Frontal cortex (tissue), 4 donors: ENCODE data around the gene IL1B. TPM values are rescaled to one million over a fixed set of nuclear protein-coding genes. Genes with fewer than 3 reads are reported as not detected.

Experiments
- DNase-seq, 2 donors: peaks; one replicate each; pipeline ENCODE4 v3.0.0; 2012; ENCODE audit warnings: low spot score in 2 of 2
- FAIRE-seq: peaks from 2 replicates; lab custom pipeline; 2012; peaks lifted over from hg19 to GRCh38; lab: Jason Lieb, UNC
- total RNA-seq: library from RNA; depleted of rRNA; stranded (reverse); fragments of >200 nt; gene quantifications from one replicate; pipeline ENCODE4 v1.2.3, GENCODE V29; 2014
- donor health status: control.
- donor health status: control.
- donor health status: control.

Gene IL1B
- total RNA-seq, 1 donor from 2014 or later, result 0.41 TPM

DNA sequence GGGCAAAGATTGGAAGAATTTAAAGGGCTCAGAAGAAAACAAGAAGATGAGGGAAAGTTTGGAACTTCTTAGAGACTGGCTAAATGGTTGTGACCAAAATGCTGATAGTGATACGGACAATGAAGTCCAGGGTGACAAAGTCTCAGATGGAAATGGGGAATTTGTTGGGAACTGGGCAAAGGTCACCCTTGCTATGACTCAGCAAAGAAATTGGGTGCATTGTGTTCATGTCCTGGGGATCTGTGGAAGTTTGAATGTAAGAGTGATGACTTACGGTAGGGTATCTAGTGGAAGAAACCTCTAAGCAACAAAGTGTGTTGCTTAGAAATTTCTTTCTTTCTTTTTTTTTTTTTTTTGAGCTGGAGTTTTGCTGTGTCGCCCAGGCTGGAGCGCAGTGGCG lies 46.3 kb downstream of the IL1B start:
- DNase-seq (no peak), FAIRE-seq (no peak)

DNA sequence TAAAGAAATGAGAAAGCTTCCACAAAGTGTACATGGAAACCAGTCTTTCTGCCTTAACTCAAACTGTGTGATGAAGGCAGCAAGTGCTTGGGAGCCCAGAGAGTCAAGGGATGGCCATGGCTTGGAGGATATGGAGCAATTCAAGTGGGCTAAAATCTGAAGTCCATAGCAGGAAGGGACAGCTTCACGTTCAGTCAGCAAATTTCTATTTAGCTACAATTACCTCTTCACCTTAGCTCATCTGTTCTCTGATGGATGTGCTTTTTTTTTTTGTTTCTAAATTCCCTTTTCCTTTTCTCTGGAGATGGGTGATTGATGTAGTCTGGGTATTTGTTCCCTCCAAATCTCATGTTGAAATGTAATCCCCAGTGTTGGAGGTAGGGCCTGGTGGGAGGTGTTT lies 47.4 kb downstream of the IL1B start:
- no peak for DNase-seq
- no peak for FAIRE-seq

- FAIRE-seq, result no peak
- DNase-seq, result no peak
Measured at GRCh38 chr2:112788653-112789052, 47.9 kb downstream of the IL1B start.

DNA sequence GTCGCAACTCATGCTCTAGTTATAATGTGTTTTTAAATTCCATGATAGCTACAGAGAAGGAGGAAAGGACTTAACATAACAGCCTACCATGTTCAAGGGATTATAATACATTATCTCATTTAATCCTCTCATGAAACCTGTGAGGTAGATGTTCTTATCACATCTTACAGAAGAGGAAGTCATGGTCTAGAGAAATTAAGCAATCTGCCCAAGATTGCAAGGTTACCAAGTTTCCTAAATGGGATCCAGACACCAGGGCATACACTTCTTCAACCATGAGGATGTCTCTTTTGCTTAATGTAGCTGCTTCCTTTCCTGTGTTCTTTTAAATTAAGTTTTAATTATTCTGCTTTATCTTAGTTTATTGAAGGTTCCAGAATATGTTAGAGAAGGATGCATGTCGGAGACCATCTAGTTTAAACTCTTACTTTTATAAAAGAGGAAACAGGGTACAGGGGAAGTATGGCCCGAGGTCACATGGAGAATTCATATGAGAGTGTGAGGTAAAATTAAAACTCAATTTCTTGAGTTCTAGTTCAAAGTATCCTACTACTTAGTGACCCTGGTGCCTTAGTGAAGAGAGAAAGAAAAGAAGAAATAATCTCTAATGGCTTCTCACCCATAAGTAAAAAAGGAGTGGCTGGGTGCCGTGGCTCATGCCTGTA lies 48.7 kb downstream of the IL1B start:
- FAIRE-seq, result no peak

GRCh38 chr2:112787294-112787693 lies 49.3 kb downstream of the IL1B start:
- DNase-seq (no peak), FAIRE-seq (no peak)

More for the DNA sequence above, 48.7 kb downstream of the IL1B start:
- no peak for DNase-seq

- FAIRE-seq, result no peak
- peak in 1 of 2 donors; percentile 16 for DNase-seq
Measured at GRCh38 chr2:112784199-112785189, 52.1 kb downstream of the IL1B start, which contains the start of gene IL1A. IL1A (minus strand) TSS chr2:112784493; CDS start chr2:112783770, 723 bp downstream.

DNA sequence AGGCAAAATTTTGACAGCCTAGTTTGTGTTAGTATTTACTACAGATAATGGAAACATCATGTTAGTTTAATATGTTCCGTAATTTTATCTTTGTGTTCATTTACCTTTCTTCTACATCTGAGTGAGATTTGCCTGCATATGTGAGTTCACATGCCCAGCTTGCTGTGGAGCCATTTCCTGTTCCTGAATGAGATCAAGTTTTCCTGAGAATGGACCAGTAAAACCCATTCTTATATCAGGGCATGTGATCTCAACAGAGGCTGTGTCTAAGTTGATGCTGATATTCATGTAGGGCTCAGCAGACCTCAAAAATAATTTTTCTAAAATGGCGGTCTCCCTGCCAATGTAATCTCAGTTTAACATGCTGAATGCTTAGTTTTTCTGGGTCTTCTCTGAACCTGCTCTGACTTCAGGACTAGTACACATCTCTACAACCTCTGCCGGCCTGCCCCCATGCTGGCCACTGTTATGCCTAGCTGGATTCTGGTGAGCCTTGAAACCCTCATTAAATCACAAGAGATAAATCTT lies 53.3 kb downstream of the IL1B start:
- DNase-seq (no peak), FAIRE-seq (no peak)

DNA sequence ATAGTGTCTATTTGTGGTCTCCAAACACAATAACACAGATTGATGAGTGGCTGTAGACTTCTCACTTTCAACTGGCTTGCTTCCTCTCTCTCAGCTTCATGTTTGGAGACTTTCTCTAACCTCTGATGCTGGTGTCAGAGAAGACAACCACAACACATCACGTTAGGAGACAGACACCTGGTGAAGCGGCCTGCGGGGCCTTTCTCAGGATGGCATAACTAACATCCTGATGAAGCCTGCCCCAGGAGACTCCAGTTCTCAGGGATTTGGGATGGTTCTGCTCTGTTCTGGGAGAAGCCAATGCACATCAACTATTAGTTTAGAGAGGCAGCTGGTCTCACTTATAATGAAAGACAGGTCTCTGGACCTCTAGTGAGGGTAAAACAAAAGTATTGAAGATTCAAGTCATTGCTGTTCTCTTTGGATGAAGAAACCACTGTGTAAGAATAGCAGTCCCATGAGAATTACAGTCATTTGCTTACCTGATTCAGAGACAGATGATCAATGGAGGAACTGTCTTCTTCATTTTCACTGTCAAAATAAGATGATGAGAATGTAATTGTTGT lies 54.3 kb downstream of the IL1B start:
- FAIRE-seq, result no peak
- DNase-seq, result no peak

Other genes starting within 250 kb of the IL1B start
- gene SLC20A1, start 190.8 kb downstream of the IL1B start, total RNA-seq, result 21.6 TPM
- gene NT5DC4, start 115.8 kb downstream of the IL1B start, total RNA-seq, result not detected
- gene CKAP2L, start 72.2 kb downstream of the IL1B start, total RNA-seq, result 2.0 TPM
- gene IL1A, start 52.3 kb downstream of the IL1B start, total RNA-seq, result 0.41 TPM
- not detected for gene IL37, start 74.4 kb upstream of the IL1B start, total RNA-seq
- gene IL36G, start 141.2 kb upstream of the IL1B start, total RNA-seq, result under 0.01 TPM
- not detected for gene IL36A, start 168.7 kb upstream of the IL1B start, total RNA-seq
- not detected for gene IL36B, start 216.1 kb upstream of the IL1B start, total RNA-seq
- gene IL36RN, start 222.4 kb upstream of the IL1B start, total RNA-seq, result not detected
- gene IL1F10, start 231.2 kb upstream of the IL1B start, total RNA-seq, result not detected